Activated CD8-positive, alpha-beta memory T cell treated with anti-CD3 and anti-CD28 coated beads for 4 hours (primary cell): ENCODE measurements around the gene TAS1R3.
"Not testable (repeated sequence)": the region's sequence is repeated elsewhere in the genome, so short reads cannot be mapped to it uniquely, and the experiment has no call there.

ENCODE experiments used
- DNase-seq, 2 donors: peaks; one replicate each; pipeline ENCODE4 v3.0.0-alpha.2; 2020; ENCODE audit warnings: low read depth in 2 of 2

Gene TAS1R3

GRCh38 chr1:1309251-1310108, 21.6 kb upstream of the TAS1R3 start:
- DNase-seq: no peak

GRCh38 chr1:1310109-1310385, 21.0 kb upstream of the TAS1R3 start:
- no peak for DNase-seq

- no peak for DNase-seq
These were observed 20.5 kb upstream of the TAS1R3 start for GRCh38 chr1:1310476-1311053.

GRCh38 chr1:1311107-1312104, 19.7 kb upstream of the TAS1R3 start:
- DNase-seq: no peak

GRCh38 chr1:1312450-1313314, 18.4 kb upstream of the TAS1R3 start:
- DNase-seq: no peak

GRCh38 chr1:1313500-1314236, 17.4 kb upstream of the TAS1R3 start:
- no peak for DNase-seq

- no peak for DNase-seq
These were observed 16.9 kb upstream of the TAS1R3 start for GRCh38 chr1:1314237-1314586.

GRCh38 chr1:1314678-1315335, 16.3 kb upstream of the TAS1R3 start:
- no peak for DNase-seq

- DNase-seq: no peak
These were observed 15.6 kb upstream of the TAS1R3 start for GRCh38 chr1:1315435-1315954.

- DNase-seq: not testable (repeated sequence)
These were observed 14.9 kb upstream of the TAS1R3 start for GRCh38 chr1:1316199-1316598.

- no peak for DNase-seq
These were observed 13.7 kb upstream of the TAS1R3 start for GRCh38 chr1:1317420-1317819.

GRCh38 chr1:1318131-1318652, 12.9 kb upstream of the TAS1R3 start:
- DNase-seq: no peak

- no peak for DNase-seq
These were observed 12.1 kb upstream of the TAS1R3 start for GRCh38 chr1:1318777-1319645.

GRCh38 chr1:1319646-1319941, 11.5 kb upstream of the TAS1R3 start:
- DNase-seq: no peak

GRCh38 chr1:1320666-1321448, 10.2 kb upstream of the TAS1R3 start:
- DNase-seq: no peak

- DNase-seq: no peak
These were observed 9.6 kb upstream of the TAS1R3 start for GRCh38 chr1:1321477-1321876.

GRCh38 chr1:1322418-1322817, 8.7 kb upstream of the TAS1R3 start:
- no peak for DNase-seq

- no peak for DNase-seq
These were observed 8.1 kb upstream of the TAS1R3 start for GRCh38 chr1:1322952-1323351.
